GM12892 (cell line): ENCODE data around the gene NECAP2.
A peak's percentile ranks its signal among the peaks of the same experiment; 100 is the strongest.
"Not testable (repeated sequence)": the region's sequence is repeated elsewhere in the genome, so short reads cannot be mapped to it uniquely, and the experiment has no call there.

Source experiments
- DNase-seq: peaks from one replicate; pipeline ENCODE4 v3.0.0; 2011; ENCODE audit not compliant: insufficient read length
- FAIRE-seq: peaks from 2 replicates; lab custom pipeline; 2011; peaks lifted over from hg19 to GRCh38; lab: Jason Lieb, UNC
- POLR2A ChIP-seq: IDR thresholded peaks from 2 replicates; pipeline ENCODE4 v1.6.1; 2011; ENCODE audit warnings: low read depth, low read length, control low read depth
- POLR2AphosphoS5 ChIP-seq: IDR thresholded peaks from 2 replicates; pipeline ENCODE4 v1.6.1; 2011; ENCODE audit warnings: low read depth, low read length, control low read depth
- TAF1 ChIP-seq: IDR thresholded peaks from 2 replicates; pipeline ENCODE4 v1.6.1; 2011; ENCODE audit warnings: low read depth, mild to moderate bottlenecking, control low read depth, low read length, borderline replicate concordance

Gene NECAP2

DNA sequence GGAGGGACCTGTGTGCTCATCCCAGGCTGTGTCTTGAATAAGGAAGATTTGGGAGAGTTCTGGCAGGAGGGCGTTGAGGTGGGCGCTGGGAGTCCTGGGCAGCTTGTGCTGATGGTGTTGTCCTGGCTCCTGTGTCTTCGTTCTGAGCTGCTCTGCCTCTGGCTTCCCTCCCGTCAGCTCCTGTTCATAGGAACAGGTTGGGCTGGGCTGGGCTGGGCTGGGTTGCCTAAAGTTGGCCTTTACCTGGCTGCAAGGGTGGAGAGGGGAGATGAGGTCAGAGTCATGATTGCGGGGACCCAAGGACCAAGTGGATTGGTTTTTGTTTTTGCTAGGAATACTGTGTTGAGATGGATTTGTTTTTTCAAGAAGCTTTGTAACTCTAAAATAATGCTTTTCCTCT is 9.1 kb downstream of the NECAP2 start:
- DNase-seq (no peak), FAIRE-seq (peak; percentile 68)
- TF ChIP-seq POLR2A = no peak
- TF ChIP-seq TAF1 = no peak
- no peak for TF ChIP-seq POLR2AphosphoS5

DNA sequence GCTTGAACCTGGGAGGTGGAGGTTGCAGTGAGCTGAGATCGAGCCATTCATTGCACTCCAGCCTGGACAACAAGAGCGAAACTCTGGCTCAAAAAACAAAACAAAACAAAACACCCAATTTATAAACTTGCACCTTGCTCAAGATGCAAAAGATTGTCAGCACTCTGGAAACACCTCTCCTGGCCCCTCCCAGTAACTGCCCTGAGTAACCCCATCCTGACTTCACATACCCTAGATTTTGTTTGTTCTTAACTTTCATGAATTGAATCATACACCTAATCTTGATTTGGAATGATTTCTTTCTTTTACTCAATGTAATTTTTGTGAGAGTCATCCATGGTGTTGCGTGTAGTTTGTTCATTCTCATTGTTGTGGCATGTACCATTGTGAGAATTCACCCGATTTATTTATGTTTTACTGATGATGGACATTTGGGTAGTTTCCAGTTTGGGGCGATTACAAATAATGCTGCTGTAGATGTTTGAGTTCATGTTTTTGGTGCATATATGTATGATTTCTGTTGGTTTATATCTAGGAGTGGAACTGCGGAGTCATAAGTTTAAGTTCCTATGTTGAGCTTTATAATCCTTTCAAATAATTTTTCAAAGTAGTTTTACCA is 10.4 kb downstream of the NECAP2 start:
- FAIRE-seq = peak; percentile 76
- DNase-seq = no peak

DNA sequence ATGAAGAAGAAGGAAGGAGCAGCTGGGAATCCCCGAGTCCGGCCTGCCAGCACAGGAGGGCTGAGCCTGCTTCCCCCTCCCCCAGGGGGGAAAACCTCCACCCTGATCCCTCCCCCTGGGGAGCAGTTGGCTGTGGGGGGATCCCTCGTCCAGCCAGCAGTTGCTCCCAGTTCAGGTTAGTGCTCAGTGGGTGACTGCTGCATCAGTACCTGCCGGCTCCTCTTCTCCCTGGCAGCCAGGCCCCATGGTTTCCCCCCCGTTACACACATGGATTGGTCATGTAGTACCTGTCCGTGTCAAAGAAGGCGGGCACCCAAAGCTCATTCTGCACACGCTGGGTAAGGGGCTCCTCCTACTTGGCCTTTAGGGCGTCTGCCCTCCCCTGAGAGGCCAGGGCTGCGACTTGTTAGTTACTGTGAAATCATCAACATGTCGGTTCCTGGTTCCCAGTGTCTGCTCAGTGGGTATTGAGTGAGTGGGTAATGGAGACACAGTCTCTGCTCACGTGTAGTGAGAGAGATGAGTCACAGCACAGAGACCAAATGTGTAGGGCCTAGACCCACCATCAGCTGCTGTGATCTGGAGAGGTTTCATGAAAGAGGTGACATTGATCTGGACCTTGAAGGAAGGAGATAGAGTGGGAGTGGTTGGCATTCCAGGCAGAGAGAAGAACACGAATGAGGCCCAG is 11.5 kb downstream of the NECAP2 start:
- peak; percentile 58; the same call in 1 of the 2 replicates for TF ChIP-seq POLR2A
- no peak for TF ChIP-seq TAF1
- TF ChIP-seq POLR2AphosphoS5 = peak; percentile 63
- FAIRE-seq = peak; percentile 93
- DNase-seq = no peak

More for the DNA sequence above, 10.4 kb downstream of the NECAP2 start:
- TF ChIP-seq POLR2A = no peak

DNA sequence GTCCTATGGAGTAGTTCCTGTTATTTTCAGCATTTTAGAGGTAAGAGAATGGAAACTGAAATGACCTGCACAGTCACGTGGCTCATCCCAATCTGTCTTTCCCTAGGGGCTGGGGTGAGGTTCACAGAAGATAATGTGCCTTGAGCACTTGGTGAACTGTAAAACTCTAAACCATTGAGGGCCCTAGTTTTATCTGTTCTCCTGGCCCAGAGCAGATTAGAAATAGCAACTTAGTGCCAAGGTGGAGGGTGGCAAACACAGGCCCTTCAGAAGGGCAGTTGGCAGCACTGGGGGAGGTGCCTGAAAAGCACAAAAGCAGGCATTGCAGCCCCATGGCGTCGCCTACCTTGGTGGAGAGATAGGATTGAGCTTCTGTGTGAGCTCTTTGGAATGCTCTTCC is 14.4 kb downstream of the NECAP2 start:
- peak; percentile 40 for FAIRE-seq
- DNase-seq = not testable (repeated sequence)

DNA sequence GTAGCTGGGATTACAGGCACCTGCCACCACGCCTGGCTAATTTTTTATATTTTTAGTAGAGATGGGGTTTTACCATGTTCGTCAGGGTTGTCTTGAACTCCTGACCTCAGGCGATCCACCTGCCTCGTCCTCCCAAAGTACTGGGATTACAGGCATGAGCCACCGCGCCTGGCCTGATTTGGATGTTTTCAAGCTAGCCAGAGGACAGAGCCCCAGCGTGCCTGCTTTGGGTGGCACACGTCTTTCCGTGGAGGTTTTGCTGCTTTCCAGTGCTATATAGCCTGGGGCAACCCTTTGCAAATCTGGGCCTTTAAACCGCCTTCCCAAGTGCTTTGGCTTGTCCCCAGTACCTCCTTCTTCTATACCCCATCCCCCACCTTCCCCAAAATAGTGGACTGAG is 15.6 kb downstream of the NECAP2 start:
- FAIRE-seq, DNase-seq: not testable (repeated sequence)

DNA sequence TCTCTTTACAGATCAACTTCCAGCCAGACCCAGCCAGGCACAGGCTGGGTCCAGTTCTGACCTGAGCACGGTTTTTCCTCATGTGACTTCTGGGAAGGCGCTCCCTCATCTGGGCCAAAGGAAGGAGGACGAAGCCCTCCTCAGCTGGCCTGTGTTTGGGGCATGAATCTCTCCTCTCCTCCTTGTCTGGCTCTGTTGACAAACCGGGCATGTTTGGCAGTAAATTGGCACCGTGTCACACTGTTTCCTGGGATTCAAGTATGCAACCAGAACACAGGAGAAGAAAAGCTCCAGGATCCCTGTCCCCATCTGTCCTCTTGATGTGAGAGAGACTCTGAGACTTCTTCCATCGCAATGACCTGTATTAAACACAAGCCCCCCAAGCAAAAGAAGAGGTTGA is 18.3 kb downstream of the NECAP2 start:
- no peak for DNase-seq
- no peak for FAIRE-seq
- TF ChIP-seq POLR2A = no peak
- TF ChIP-seq POLR2AphosphoS5 = no peak
- no peak for TF ChIP-seq TAF1

DNA sequence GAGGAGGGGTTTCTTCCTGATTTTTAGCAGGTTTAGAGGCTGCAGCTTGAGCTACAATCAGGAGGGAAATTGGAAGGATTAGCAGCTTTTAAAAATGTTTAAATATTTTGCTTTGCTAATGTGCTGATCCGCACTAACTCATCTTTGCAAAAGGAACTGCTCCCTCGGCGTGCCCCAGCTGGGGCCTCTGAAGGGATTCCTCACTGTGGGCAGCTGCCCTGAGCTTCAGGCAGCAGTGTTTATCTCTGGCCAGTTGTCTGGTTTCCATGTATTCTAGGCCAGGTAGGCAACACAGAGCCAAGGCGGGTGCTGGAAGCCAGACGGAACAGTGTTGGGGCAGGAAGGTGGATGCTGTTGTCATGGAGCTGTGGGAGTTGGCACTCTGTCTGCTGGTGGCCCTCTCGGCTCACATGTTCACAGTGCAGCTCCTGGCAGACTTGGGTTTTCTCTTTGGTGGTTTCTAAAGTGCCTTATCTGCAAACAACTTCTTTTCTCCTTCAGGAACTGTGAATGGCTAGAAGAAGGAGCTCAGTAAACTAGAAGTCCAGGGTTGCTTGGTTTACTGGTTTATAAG is 18.9 kb downstream of the NECAP2 start:
- FAIRE-seq (no peak), DNase-seq (no peak)
- 0 out of 2 replicates have a peak, but pooled peaks have one; percentile 30 for TF ChIP-seq POLR2AphosphoS5
- no peak for TF ChIP-seq POLR2A

DNA sequence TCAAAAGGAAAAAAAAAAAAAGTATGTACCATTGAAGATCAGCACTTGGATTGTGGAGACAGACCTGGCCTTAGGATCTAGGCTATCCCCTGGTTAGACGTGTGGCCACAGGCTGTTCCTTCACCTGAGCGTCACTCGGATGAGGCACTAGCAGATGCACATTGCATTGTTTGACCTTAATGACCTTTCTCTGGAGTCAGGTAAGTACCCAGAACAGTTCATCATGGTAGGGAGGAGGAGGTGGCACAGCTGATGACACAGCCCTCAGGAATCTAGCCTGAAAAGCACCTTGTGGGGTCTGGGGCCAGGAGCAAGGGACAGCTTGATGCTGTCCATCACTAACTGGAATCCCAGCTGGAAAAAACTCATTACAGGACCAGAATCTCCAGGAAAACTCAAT is 21.2 kb downstream of the NECAP2 start:
- TF ChIP-seq POLR2A (no peak), TAF1 (no peak), POLR2AphosphoS5 (no peak)
- no peak for DNase-seq
- no peak for FAIRE-seq

DNA sequence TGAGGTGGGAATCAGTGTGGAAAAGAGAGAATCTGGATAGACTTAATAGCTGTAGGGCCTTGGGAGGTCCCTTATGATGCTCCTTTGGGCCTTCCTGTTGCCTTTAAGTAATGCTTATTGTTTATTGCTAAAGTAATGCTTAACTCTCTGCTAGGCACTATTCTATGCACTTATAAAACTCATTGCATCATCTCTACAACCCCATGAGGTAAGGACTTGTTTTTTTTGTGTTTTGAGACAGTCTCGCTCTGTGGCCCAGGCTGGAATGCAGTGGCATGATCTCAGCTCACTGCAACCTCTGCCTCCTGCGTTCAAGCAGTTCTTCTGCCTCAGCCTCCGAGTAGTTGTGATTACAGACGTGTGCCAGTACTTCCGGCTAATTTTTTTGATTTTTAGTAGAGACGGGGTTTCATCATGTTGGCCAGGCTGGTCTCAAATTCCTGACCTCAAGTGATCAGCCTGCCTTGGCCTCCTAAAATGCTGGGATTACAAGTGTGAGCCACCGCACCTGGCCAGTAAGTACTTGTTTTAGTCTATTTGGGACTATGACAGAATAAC is 22.3 kb downstream of the NECAP2 start:
- DNase-seq (no peak), FAIRE-seq (no peak)
- TF ChIP-seq POLR2AphosphoS5 = no peak
- TF ChIP-seq TAF1 = no peak
- no peak for TF ChIP-seq POLR2A

DNA sequence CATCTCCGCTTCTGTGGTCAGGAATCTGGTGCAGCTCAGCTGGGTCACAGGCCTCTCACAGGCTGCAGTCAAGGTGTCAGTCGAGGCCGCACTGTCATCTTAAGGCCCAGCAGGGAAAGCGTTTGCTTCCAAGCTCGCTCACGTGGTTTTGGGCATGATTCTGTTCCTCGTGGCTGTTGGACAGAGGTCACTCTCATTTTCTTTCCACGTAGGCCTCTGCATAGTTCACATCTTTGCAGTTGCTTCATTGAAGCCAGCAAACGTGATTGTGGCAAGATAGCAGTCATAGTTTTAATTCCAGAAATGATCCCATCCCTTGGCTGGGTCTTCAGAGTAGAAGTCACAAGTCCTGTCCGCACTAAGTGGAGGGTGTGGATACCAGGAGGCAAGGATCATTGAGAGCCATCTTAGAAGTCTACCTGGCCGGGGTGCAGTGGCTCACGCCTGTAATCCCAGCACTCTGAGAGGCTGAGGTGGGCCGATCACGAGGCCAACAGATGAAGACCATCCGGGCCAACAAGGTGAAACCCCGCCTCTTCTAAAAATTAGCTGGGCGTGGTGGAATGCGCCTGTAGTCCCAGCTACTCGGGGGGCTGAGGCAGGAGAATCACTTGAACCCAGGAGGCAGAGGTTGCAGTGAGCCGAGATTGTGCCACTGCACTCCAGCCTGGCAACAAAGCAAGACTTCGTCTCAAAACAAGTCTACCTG is 24.5 kb downstream of the NECAP2 start:
- TF ChIP-seq POLR2A (no peak), TAF1 (no peak), POLR2AphosphoS5 (no peak)
- DNase-seq = no peak
- FAIRE-seq = no peak

DNA sequence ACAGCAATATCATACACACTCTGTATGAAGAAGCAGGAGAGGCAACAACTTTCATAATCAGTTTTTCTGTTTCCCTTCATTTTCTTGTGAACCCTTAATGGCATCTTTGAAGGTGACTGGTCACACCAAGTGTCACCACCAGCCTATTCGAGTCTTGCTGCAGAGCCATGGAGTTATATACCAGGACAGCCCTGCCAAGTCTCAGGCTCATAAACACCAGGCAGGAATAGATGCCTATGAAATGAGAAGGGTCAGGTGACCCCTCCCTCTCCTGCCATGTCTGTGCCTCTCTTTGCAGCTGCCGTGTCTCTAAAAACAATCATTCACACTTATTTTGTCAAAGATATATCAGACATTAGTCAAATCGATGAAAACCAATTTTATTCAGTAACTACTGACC is 28.0 kb downstream of the NECAP2 start:
- no peak for DNase-seq
- TF ChIP-seq POLR2AphosphoS5 = no peak
- no peak for TF ChIP-seq POLR2A
- no peak for TF ChIP-seq TAF1
- FAIRE-seq = no peak

DNA sequence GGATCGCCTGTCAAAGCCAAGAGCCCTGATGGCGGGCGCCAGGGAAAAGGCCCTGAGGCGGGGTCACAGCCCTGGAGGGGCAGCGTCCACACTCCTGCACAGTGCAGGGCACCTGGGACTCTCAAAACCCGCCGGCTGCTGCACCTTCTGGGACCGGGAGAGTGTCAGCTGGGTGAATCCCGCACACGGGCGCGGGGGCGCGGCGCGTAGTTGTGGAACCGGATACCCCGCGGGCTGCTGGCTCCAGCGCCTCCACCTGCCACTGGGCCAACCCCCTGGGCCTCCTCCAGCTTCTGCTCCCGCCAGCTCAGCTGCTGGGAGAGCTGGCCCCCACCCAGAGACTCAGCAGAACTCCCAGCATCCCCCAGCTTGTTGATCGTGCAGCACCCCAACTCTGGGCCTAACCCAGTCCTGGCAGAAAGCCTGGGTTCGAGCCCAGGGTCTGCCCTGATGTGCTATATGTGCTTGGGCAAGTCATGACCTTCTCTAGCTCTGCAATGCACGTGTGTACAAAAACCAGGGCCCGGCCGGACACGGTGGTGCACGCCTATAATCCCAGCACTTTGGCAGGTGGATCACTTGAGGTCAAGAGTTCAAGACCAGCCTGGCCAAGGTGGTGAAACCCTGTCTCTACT is 33.8 kb downstream of the NECAP2 start:
- DNase-seq (no peak), FAIRE-seq (no peak)
- no peak for TF ChIP-seq TAF1
- no peak for TF ChIP-seq POLR2A
- TF ChIP-seq POLR2AphosphoS5 = no peak

DNA sequence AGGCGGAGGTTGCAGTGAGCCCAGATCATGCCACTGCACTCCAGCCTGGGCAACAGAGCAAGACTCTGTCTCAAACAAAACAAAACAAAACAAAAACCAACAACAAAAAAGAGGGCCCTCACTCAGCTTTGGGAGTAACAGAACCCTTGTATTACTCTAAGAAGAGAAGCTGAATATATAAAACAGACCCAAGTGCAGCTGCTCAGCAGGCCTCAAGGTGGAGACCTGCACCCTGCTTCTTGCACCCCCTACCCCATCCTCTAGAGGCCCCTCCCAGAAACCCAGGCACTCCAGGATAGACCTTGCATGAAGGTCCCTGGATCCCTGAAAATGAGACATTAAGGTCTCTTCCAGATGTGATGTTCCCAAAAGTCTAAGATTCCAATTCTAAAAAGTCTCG is 34.4 kb downstream of the NECAP2 start:
- DNase-seq, FAIRE-seq: not testable (repeated sequence)

DNA sequence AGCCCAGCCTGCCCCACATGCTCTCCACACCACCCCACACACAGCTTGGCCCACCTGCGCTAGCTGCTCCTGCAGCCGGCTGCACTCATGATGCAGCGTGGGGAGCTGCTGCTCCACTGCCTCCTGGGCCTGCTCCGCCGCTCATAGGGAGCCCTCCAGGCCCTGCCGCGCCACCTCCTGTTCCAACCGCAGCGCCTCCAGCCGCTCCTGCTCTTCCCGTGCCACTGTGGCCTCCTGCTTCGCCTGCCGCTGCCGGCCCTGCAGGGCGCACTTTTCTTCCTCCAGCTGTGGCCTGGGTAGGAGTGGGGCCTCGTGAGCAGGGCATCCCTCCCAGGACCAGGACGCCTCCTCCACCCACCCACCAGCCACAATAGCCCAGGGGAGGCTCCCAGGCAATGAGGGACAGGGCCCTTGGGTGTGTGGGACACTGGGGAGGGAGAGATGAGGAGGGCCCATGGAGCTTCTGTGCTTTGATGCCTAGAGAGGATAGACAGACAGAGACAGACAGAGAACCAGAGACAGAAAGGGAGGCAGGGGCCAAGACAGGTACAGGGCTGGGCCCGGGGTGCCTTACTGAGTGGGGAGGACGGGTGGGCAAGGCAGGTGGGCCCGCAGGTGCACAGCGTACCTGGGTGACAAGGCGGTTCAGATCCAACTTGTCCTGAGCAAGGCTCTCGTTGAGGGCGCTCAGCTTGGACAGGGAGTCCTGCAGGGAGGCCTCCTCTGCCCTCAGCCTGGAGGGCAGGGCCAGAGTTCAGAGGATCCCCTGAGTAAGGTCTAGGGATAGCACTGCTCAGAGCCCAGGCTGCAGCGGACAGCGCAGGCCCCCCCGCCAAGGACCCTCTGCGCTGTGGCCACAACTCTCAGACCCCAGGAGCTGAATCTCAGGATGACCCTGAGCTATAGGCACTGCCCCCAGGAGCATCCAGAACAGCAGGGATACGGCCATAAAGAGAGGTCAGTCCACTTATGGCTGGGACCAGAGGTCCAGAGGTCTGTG is 35.5 kb downstream of the NECAP2 start:
- not testable (repeated sequence) for FAIRE-seq, DNase-seq
